H1 (cell line): Measurements from ENCODE around the gene FAM177A1. TPM values are rescaled to one million over a fixed set of nuclear protein-coding genes. Genes with fewer than 3 reads are reported as not detected.

Source experiments
- CTCF ChIA-PET: fragments of 300-600 bp; sonication (Branson Sonifier 250); formaldehyde crosslinking; loops from one replicate; lab custom pipeline; 2021; ENCODE audit not compliant: partially characterized antibody; lab: Charles Lee
- POLR2A ChIA-PET: fragments of 300-600 bp; sonication (Branson Sonifier 250); formaldehyde crosslinking; loops from one replicate; lab custom pipeline; 2021; ENCODE audit warnings: inconsistent platforms; ENCODE audit not compliant: partially characterized antibody; lab: Charles Lee
- DNase-seq, 2 experiments: peaks; one replicate each; pipeline versions ENCODE4 v3.0.0 to v3.0.0-alpha.2; 2010 to 2022; ENCODE audit warnings: low spot score in 2 of 2, low read depth in 1 of 2, mixed read lengths in 1 of 2
- FAIRE-seq: peaks from 2 replicates; lab custom pipeline; 2011; peaks lifted over from hg19 to GRCh38; lab: Jason Lieb, UNC
- H2AFZ ChIP-seq: 2 replicates; pipeline ENCODE4 v1.8.1; 2012; ENCODE audit warnings: low read length, inconsistent platforms
- H2AK5ac ChIP-seq: 2 replicates; pipeline ENCODE4 v1.6.1; 2013; ENCODE audit warnings: low read depth, low read length
- H2BK120ac ChIP-seq: replicated peaks from 2 replicates; pipeline ENCODE3; 2013; ENCODE audit warnings: low read depth, low read length, inconsistent platforms
- H2BK12ac ChIP-seq: 2 replicates; pipeline ENCODE4 v1.6.1; 2013; ENCODE audit warnings: low read depth, low read length
- H2BK15ac ChIP-seq: 2 replicates; pipeline ENCODE4 v1.6.1; 2013; ENCODE audit warnings: low read length
- H2BK20ac ChIP-seq: 2 replicates; pipeline ENCODE4 v1.6.1; 2013; ENCODE audit warnings: low read length
- H2BK5ac ChIP-seq: 2 replicates; pipeline ENCODE4 v1.6.1; 2013; ENCODE audit warnings: low read depth, low read length
- H3K14ac ChIP-seq: 2 replicates; pipeline ENCODE4 v1.6.1; 2013; ENCODE audit warnings: inconsistent platforms; ENCODE audit not compliant: insufficient read length
- H3K18ac ChIP-seq: 2 replicates; pipeline ENCODE4 v1.6.1; 2013; ENCODE audit warnings: low read length; ENCODE audit errors: extremely low read depth
- H3K23ac ChIP-seq: 2 replicates; pipeline ENCODE4 v1.6.1; 2013; ENCODE audit warnings: inconsistent platforms; ENCODE audit not compliant: insufficient read length
- H3K23me2 ChIP-seq: 2 replicates; pipeline ENCODE4 v1.6.1; 2013; ENCODE audit warnings: low read depth, low read length
- H3K27ac ChIP-seq: 2 replicates; pipeline ENCODE4 v1.6.1; 2011; ENCODE audit warnings: low read depth, low read length, inconsistent platforms
- H3K27me3 ChIP-seq, 4 experiments: replicated peaks in 1 of 4; 1 replicate in 1 of 4; 2 replicates in 3 of 4; pipeline versions ENCODE4 v1.6.1 to v1.8.1; 2011 to 2013; ENCODE audit warnings: low read length in 3 of 4, mild to moderate bottlenecking in 3 of 4, inconsistent platforms in 2 of 4, mixed read lengths in 2 of 4, moderate library complexity in 1 of 4; ENCODE audit not compliant: control insufficient read depth in 3 of 4, insufficient read depth in 3 of 4; ENCODE audit errors: extremely low read depth in 1 of 4
- H3K36me3 ChIP-seq, 4 experiments: 2 replicates each; pipeline versions ENCODE4 v1.6.1 to v1.8.1; 2011 to 2013; ENCODE audit warnings: mild to moderate bottlenecking in 4 of 4, low read length in 3 of 4, moderate library complexity in 2 of 4, control low read depth in 1 of 4, inconsistent platforms in 1 of 4; ENCODE audit not compliant: insufficient read depth in 4 of 4, control insufficient read depth in 2 of 4
- H3K4ac ChIP-seq: replicated peaks from 2 replicates; pipeline ENCODE3; 2013; ENCODE audit warnings: low read length, low read depth, mixed read lengths, inconsistent platforms; ENCODE audit not compliant: insufficient read length
- H3K4me1 ChIP-seq, 4 experiments: replicated peaks in 1 of 4; 1 replicate in 1 of 4; 2 replicates in 3 of 4; pipeline versions ENCODE4 v1.6.1 to v1.8.1; 2011 to 2013; ENCODE audit warnings: low read length in 3 of 4, inconsistent platforms in 2 of 4, mixed read lengths in 1 of 4; ENCODE audit not compliant: insufficient read depth in 4 of 4, control insufficient read depth in 3 of 4
- H3K4me2 ChIP-seq, 2 experiments: 2 replicates each; pipeline versions ENCODE4 v1.6.1 to v1.8.1; 2011 to 2013; ENCODE audit warnings: low read depth in 2 of 2, low read length in 2 of 2, control low read depth in 1 of 2, inconsistent platforms in 1 of 2, mild to moderate bottlenecking in 1 of 2; ENCODE audit not compliant: insufficient read depth in 1 of 2
- H3K4me3 ChIP-seq, 4 experiments: fragments of 200-600, 300-600 bp in 1 of 4; sonication (generic), shearing (Covaris generic), sonication (Bioruptor Twin) in 1 of 4; 2 replicates each; pipeline versions ENCODE4 v1.5.1 to v1.8.1; 2011 to 2016; ENCODE audit warnings: low read length in 4 of 4, low read depth in 3 of 4, control low read depth in 2 of 4, inconsistent platforms in 2 of 4, mild to moderate bottlenecking in 2 of 4, mixed read lengths in 1 of 4, moderate library complexity in 1 of 4; ENCODE audit not compliant: insufficient read depth in 2 of 4; ENCODE audit errors: extremely low read depth in 1 of 4
- H3K56ac ChIP-seq: replicated peaks from 2 replicates; pipeline ENCODE3; 2013; ENCODE audit warnings: low read depth, mild to moderate bottlenecking, mixed read lengths, low read length, inconsistent platforms; ENCODE audit not compliant: insufficient read length
- H3K79me1 ChIP-seq: 2 replicates; pipeline ENCODE4 v1.6.1; 2013; ENCODE audit warnings: low read depth, low read length, control low read depth
- H3K79me2 ChIP-seq, 2 experiments: 2 replicates each; pipeline versions ENCODE4 v1.6.1 to v1.8.1; 2012 to 2013; ENCODE audit warnings: low read length in 2 of 2, mild to moderate bottlenecking in 2 of 2, inconsistent platforms in 1 of 2; ENCODE audit not compliant: insufficient read depth in 2 of 2, control insufficient read depth in 1 of 2
- H3K9ac ChIP-seq, 4 experiments: replicated peaks in 1 of 4; 1 replicate in 1 of 4; 2 replicates in 3 of 4; pipeline versions ENCODE4 v1.6.1 to v1.8.1; 2011 to 2013; ENCODE audit warnings: low read depth in 3 of 4, low read length in 3 of 4, control low read depth in 2 of 4, mild to moderate bottlenecking in 2 of 4, moderate library complexity in 2 of 4, inconsistent platforms in 1 of 4; ENCODE audit errors: extremely low read depth in 1 of 4
- H3K9me3 ChIP-seq, 2 experiments: 2 replicates each; pipeline versions ENCODE4 v1.6.1 to v1.8.1; 2012 to 2013; ENCODE audit warnings: mild to moderate bottlenecking in 2 of 2, moderate library complexity in 2 of 2, control low read depth in 1 of 2, inconsistent platforms in 1 of 2, low read depth in 1 of 2, low read length in 1 of 2, mixed read lengths in 1 of 2; ENCODE audit not compliant: insufficient read depth in 2 of 2
- H4K20me1 ChIP-seq, 2 experiments: replicated peaks in 1 of 2; 2 replicates each; pipeline versions ENCODE3 to v1.8.1; 2011 to 2013; ENCODE audit warnings: inconsistent platforms in 2 of 2, low read length in 2 of 2, mild to moderate bottlenecking in 1 of 2; ENCODE audit not compliant: insufficient read depth in 2 of 2, control insufficient read depth in 1 of 2
- H4K5ac ChIP-seq: 2 replicates; pipeline ENCODE4 v1.6.1; 2013; ENCODE audit warnings: low read length, low read depth, mixed read lengths, inconsistent platforms; ENCODE audit not compliant: insufficient read length
- H4K8ac ChIP-seq: 2 replicates; pipeline ENCODE4 v1.8.0; 2013; ENCODE audit warnings: mild to moderate bottlenecking, moderate library complexity, low read length, inconsistent platforms; ENCODE audit not compliant: insufficient read depth; ENCODE audit errors: extremely low read depth
- H4K91ac ChIP-seq: replicated peaks from 2 replicates; pipeline ENCODE3; 2013; ENCODE audit warnings: low read length, mixed read lengths, inconsistent platforms; ENCODE audit not compliant: insufficient read length
- BACH1 ChIP-seq: IDR thresholded peaks from 2 replicates; pipeline ENCODE4 v1.6.1; 2012; ENCODE audit warnings: low read length, improper control_type of control experiment
- CBX5 ChIP-seq: fragments of 300-800, 300-1000 bp; sonication (generic); IDR thresholded peaks from 2 replicates; pipeline ENCODE4 v1.7.1; 2016; ENCODE audit warnings: antibody characterized with exemption, low read length, low read depth
- CREB1 ChIP-seq: IDR thresholded peaks from 2 replicates; pipeline ENCODE4 v1.6.1; 2012; ENCODE audit warnings: inconsistent platforms
- EP300 ChIP-seq, 2 experiments: IDR thresholded peaks; 1 replicate in 1 of 2; 2 replicates in 1 of 2; pipeline ENCODE4 v1.6.1; 2011 to 2012; ENCODE audit warnings: low read depth in 2 of 2, low read length in 2 of 2, mild to moderate bottlenecking in 2 of 2, borderline replicate concordance in 1 of 2, inconsistent platforms in 1 of 2, moderate library complexity in 1 of 2
- GABPA ChIP-seq: IDR thresholded peaks from 2 replicates; pipeline ENCODE4 v1.6.1; 2011; ENCODE audit warnings: mild to moderate bottlenecking, low read length, moderate library complexity, borderline replicate concordance; ENCODE audit not compliant: insufficient read depth
- GTF2F1 ChIP-seq: IDR thresholded peaks from 2 replicates; pipeline ENCODE4 v1.6.1; 2012; ENCODE audit warnings: low read depth, low read length, improper control_type of control experiment, borderline replicate concordance
- KDM5A ChIP-seq: fragments of 200-600 bp; IDR thresholded peaks from 2 replicates; pipeline ENCODE4 v1.7.1; 2012; ENCODE audit warnings: mild to moderate bottlenecking, low read length, inconsistent platforms, mixed read lengths
- NANOG ChIP-seq: IDR thresholded peaks from 2 replicates; pipeline ENCODE4 v1.6.1; 2011; ENCODE audit warnings: low read length, low read depth, mild to moderate bottlenecking, inconsistent platforms; ENCODE audit not compliant: insufficient read depth, poor library complexity, severe bottlenecking
- RXRA ChIP-seq: IDR thresholded peaks from 2 replicates; pipeline ENCODE4 v1.6.1; 2011; ENCODE audit warnings: low read depth, mild to moderate bottlenecking, low read length, moderate library complexity; ENCODE audit not compliant: insufficient read depth
- SRF ChIP-seq: IDR thresholded peaks from 2 replicates; pipeline ENCODE4 v1.6.1; 2011; ENCODE audit warnings: mild to moderate bottlenecking, low read depth, low read length, moderate library complexity
- TAF1 ChIP-seq: IDR thresholded peaks from 2 replicates; pipeline ENCODE4 v1.6.1; 2011; ENCODE audit warnings: mild to moderate bottlenecking, low read depth, low read length
- TAF7 ChIP-seq: optimal IDR thresholded peaks from 2 replicates; pipeline ENCODE3; 2011; ENCODE audit warnings: low read depth, mild to moderate bottlenecking, inconsistent platforms, low read length, moderate library complexity, borderline replicate concordance
- TCF12 ChIP-seq: IDR thresholded peaks from 2 replicates; pipeline ENCODE4 v1.6.1; 2011; ENCODE audit warnings: low read depth, mild to moderate bottlenecking, low read length
- WGBS, 2 experiments: shearing (Covaris generic) in 1 of 2; methylation state at CpG; one replicate each; pipeline versions ENCODE4 v1.1.6 to v1.1.7; 2013 to 2015; ENCODE audit warnings: low lambda C conversion rate in 2 of 2, mixed read lengths in 2 of 2, inconsistent platforms in 1 of 2, low coverage in 1 of 2, missing lambda C conversion rate in 1 of 2; ENCODE audit not compliant: insufficient replicate concordance in 2 of 2, insufficient coverage in 1 of 2, insufficient read length in 1 of 2; ENCODE audit errors: extremely low coverage in 1 of 2, missing lambda C conversion rate in 1 of 2; 5-methylcytosine and 5-hydroxymethylcytosine counted together
- polyA plus RNA-seq, 7 experiments: library from polyadenylated mRNA; depleted of rRNA in 3 of 7; stranded (reverse) in 5 of 7; unstranded in 2 of 7; fragments of >200 nt in 5 of 7; fragments of 200-250 nt in 2 of 7; gene quantifications; 1 replicate in 5 of 7; 2 replicates in 1 of 7; 4 replicates in 1 of 7; pipeline versions ENCODE4 v1.2.1 to v1.2.3, GENCODE V29; 2011 to 2013; ENCODE audit warnings: missing spikeins in 2 of 7, mixed read lengths in 2 of 7
- total RNA-seq: library from RNA; stranded (reverse); fragmentation: NEBNext Ultra II Directional; extraction: Animal tissue kit (Norgen Biotek cat#: 25700); gene quantifications from 2 replicates; pipeline ENCODE4 v1.2.1, GENCODE V29; 2021
- TF ChIP-seq, protein P1 (sequence below): IDR thresholded peaks from 2 replicates; pipeline ENCODE4 v1.6.1; 2011; ENCODE audit warnings: low read length, improper control_type of control experiment

The FAM177A1 gene
- total and polyA plus RNA-seq, 2 of the 8 experiments (the other 6 are each of a cell fraction or from before 2014, with no cell fraction given): 11.3 to 34.0 TPM

DNA sequence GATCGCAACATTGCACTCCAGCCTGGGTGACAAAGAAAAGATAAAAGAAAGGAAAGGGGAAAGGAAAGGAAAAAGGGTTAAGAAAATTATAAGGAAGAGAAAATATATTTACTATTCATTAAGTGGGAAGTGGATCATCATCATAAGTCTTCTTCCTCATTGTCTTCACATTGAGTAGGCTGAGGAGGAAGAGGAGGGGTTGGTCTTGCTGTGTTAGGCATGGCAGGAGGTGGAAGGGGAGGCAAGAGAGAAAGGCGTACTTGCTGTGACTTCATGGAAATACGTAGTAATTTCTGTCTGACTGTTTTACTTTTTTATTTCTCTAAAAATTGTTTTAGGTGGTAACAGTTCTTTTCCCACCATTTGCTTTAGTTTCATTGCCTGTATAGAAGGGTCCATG, 26.2 kb downstream of the FAM177A1 start:
- Histone ChIP-seq H2BK12ac (no peak overlapping the region), H3K4ac (no peak overlapping the region), H3K23ac (no peak overlapping the region), H2BK20ac (no peak overlapping the region), H3K27ac (no peak overlapping the region), H3K23me2 (no peaks in the 10 kb centered on the region), H3K27me3 (no peaks in the 10 kb centered on the region), H3K56ac (no peak overlapping the region), H2AK5ac (no peak overlapping the region), H3K36me3 (peaks cover 0 to 7% (median 2%) of the 10 kb centered on the region in 4 experiments; a peak in 2 of 8 replicates), H4K91ac (no peak overlapping the region), H3K14ac (no peak overlapping the region), H3K9ac (no peak overlapping the region), H4K5ac (no peak overlapping the region), H3K79me2 (no peaks in the 10 kb centered on the region), H3K4me2 (no peak overlapping the region), H4K8ac (no peak overlapping the region), H3K4me3 (no peak overlapping the region), H4K20me1 (no peaks in the 10 kb centered on the region), H3K79me1 (no peaks in the 10 kb centered on the region), H2BK15ac (no peak overlapping the region), H3K9me3 (no peaks in the 10 kb centered on the region), H3K4me1 (no peaks in the 10 kb centered on the region), H3K18ac (no peak overlapping the region), H2AFZ (no peak overlapping the region), H2BK5ac (no peak overlapping the region), H2BK120ac (no peak overlapping the region)
- DNase-seq (no peak), FAIRE-seq (no peak)
- POLR2A ChIA-PET: no interaction called here
- WGBS, 2 experiments: 92% methylated on average over 3 of the region's 3 CpGs; no CpG with 5 or more reads in 1 of the 2 experiments
- CTCF ChIA-PET: interaction anchor here (1.0 kb wide), 1 partner anchor 370 kb away, joined by 3 read pairs; no protein-coding TSS in a partner anchor
- TF ChIP-seq KDM5A (no peak), CBX5 (no peak), CREB1 (no peak), GTF2F1 (no peak), GABPA (no peak), TAF7 (no peak), EP300 (IDR thresholded peaks at IDR 0.05; ENCODE audit: borderline replicate concordance in 1 of 2, low read depth in 2 of 2, low read length in 2 of 2) (no peak), TAF1 (no peak), BACH1 (no peak), RXRA (no peak), SRF (no peak), NANOG (no peak), TCF12 (no peak)
- TF ChIP-seq, protein P1, sequence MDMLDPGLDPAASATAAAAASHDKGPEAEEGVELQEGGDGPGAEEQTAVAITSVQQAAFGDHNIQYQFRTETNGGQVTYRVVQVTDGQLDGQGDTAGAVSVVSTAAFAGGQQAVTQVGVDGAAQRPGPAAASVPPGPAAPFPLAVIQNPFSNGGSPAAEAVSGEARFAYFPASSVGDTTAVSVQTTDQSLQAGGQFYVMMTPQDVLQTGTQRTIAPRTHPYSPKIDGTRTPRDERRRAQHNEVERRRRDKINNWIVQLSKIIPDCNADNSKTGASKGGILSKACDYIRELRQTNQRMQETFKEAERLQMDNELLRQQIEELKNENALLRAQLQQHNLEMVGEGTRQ: no peak
